HG02885 (cell line): ENCODE measurements around the gene PAK5.

ENCODE experiments used
- ATAC-seq: cut with Tn5 transposase; IDR thresholded peaks from one replicate; pipeline ENCODE4 v1.9.1; 2021; ENCODE audit warnings: mild to moderate bottlenecking; ENCODE audit not compliant: unreplicated experiment, poor library complexity

PAK5 gene

DNA sequence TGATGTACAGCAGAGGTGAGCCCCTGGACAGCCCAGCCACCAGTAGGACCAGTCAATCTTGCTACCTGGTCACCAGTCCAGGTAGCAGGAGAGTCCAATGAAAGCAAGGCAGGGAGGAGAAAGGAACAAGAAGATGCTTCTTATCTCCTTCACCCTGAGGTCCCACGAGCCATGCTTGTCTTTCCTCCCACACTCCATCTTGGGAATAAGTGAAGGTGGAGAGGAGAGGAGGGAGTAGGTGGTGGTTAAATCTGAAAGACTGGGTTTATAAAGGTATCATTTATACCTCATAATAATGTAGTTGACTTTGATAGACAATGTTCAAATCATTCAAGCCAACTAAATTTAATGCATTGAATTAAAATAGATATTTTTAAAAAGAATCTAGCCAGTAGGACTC is 288.6 kb downstream of the PAK5 start:
- ATAC-seq, result no peak

DNA sequence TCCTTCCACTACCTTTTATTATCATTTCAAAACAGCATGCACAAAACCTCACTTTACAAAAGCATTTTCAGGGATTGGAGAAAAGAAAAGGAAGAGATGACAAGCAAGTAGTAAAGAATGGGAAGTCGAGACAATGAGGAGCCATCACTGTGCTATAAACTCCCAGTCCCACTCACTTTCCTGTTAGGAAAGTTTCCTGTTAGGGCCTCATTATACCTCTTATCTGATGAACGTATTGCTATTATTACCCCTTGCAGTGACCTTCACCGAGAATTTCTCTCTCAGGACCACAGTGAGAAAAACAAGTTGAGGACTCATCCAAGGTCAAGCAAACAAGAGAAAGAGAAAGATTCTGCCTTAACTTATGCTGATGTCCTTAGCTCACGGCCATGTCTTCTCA is 295.7 kb downstream of the PAK5 start:
- ATAC-seq, result no peak

DNA sequence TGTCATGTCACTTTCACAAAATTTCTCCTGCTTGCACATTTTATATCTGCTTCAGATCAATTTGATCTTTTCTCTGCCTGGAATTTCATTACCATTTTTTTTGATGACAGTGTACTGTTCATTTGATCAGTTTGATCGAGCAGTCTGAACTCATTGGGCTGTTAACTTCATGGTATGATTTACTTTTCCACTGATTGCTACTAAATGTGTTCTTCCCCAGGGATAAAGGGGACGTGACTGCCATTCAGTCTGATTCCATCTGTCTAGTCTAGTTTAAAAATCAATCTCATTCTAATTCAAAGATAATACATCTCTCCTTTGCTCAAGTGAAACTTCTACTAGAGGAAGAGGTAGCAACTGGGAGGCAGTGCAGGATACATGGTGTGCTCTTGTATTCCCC is 303.4 kb downstream of the PAK5 start:
- ATAC-seq, result no peak

- no peak for ATAC-seq
Measured at GRCh38 chr20:9534025-9534424, 304.9 kb downstream of the PAK5 start.

DNA sequence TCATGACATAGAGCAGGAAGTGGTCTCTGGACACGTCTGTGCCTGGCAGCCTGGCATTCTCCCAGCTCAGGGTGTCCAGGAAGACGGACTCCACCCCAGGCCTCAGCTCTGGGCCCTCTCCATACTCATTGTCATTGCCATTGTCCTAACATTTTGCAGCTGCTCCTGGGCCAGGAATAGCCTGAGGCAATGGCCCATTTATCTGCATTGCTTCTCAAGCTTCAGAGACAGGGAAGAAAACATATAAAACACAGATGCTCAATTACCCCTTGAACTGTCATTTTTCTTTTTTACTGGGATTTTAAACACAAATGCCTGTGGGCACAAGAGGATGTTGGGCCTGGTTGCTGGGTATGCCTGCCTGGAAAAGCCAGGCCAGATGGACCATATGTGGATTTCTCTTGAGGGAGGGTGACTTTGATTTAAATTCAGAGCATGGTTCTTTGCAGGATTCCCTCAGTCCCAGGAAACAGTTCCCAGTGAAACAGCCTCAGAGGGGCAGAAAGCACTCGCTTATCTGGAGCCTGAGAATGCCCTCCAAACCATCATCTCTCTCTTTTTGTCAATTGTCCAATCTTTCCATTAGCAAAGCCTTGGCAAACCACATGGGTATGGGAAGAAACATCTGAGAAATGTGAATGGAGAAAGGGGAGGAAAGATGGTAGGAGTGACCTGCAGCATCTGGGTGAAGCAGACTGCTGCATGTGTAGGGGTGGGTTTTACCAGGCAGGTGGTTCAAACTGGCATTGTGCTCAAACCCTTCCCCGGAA is 306.6 kb downstream of the PAK5 start:
- ATAC-seq, result no peak

- ATAC-seq, result no peak
Measured at GRCh38 chr20:9531581-9531980, 307.3 kb downstream of the PAK5 start.

DNA sequence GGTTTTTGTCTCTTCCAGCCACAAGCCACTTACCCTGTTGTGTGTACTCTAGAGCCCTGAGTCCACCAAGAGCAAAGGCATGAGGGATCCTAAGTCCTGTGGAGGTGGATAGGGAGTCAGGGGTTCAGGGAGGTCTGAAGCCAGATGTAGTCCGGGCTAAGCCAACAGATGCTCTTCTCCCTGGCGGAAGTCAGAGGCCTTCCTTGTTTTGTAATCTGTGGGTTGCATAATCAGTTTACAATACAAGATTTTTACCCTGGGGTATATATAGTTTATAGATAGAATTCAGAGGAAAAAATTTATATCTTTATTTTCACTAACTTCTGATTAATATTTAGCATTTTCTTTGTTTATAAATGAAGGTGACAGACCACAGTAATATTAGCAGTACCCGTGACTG is 315.2 kb downstream of the PAK5 start:
- ATAC-seq, result no peak

GRCh38 chr20:9520086-9520485 is 318.8 kb downstream of the PAK5 start:
- ATAC-seq, result no peak

DNA sequence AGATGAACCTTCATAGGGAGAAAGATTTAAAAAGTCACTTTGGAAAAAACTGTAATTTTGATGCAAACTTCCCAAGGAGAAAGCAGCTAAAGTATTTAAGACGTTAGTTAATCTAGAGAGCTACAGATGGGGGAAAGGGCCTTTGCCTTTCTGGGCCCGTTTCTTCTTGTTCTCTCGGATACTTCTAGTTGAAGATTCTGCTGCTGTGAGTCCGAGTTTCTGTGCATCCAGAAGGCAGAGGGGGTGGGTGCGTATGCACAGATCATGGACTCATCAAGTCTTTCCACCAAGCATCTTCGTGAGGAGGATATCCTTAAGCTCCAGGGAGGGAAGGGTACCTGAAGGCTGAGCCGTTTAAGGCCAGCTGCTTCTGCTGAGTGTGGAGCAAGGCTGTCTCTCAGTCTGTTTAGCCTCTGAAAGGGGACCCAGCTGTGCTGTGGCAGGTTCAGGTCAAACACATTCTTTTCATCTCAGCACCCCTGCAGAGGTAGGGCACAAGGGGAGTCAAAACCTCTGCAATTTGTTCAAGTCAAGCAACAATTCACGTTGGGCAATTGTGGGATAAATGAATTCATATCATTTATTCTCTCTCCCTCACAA is 320.2 kb downstream of the PAK5 start:
- ATAC-seq, result no peak

GRCh38 chr20:9517297-9518162 is 321.3 kb downstream of the PAK5 start:
- no peak for ATAC-seq

- no peak for ATAC-seq
Measured at GRCh38 chr20:9516234-9516871, 322.5 kb downstream of the PAK5 start.

- no peak for ATAC-seq
Measured at GRCh38 chr20:9515741-9516233, 323.1 kb downstream of the PAK5 start.

- ATAC-seq, result no peak
Measured at GRCh38 chr20:9515214-9515585, 323.7 kb downstream of the PAK5 start.

DNA sequence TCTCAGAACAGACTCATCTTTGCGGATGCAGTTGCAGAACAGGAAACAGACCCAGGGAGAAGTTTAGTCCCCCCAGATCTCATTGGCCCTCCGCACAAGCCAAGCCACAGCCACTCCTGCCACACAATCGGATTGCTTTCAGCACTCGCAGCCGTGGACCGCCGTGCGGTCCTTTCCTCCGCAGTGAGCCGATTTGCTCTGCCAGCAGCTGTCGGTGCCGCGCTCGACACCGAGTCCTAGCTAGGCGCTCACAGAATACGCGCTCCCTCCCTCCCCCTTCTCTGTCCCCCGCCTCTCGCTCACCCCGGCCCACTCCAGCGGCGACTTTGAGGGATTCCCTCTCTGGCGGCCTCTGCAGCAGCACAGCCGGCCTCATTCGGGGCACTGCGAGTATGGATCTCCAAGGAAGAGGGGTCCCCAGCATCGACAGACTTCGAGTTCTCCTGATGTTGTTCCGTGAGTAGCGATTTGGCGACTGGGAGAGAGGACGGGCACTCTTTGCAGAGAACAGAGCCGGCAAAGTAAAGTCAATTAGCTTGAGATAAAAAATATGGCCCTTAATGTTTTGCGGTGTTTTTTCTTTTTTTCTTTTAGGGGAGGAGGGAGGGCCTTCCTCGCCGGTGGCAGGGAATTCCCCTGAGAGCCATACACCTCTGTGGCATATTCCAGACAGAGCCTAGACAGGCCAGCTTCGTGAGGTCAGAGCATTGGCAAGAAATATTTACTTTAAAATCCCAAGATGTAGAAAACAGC is 324.2 kb downstream of the PAK5 start, which contains the start of gene LAMP5:
Gene LAMP5 (plus strand): TSS at position 130 of the 753 bp plus-strand sequence. CDS start 263 bp downstream, at position 393.
- no peak for ATAC-seq

DNA sequence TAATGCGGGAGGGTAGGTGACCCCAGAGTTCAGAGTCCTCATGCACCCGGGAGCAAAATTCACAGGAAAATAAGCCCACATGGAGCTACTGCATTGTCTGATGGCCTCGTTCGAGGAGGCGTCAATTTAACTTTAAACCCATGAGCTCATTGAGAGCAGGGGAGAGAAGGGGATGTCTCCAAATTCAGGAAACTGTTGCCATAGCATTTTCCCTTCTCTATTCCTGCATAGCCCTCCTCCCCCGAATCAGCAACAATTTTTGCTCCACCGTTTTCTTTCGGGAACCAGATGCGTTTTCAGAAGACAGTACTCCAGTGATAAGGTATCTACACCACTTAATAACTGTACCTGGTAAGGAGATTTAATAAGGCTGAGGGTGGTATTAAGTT is 324.8 kb downstream of the PAK5 start:
- no peak for ATAC-seq

GRCh38 chr20:9510911-9511310 is 328.0 kb downstream of the PAK5 start:
- no peak for ATAC-seq

- no peak for ATAC-seq
Measured at GRCh38 chr20:9509246-9509645, 329.6 kb downstream of the PAK5 start.

GRCh38 chr20:9508696-9509178 is 330.1 kb downstream of the PAK5 start:
- no peak for ATAC-seq

DNA sequence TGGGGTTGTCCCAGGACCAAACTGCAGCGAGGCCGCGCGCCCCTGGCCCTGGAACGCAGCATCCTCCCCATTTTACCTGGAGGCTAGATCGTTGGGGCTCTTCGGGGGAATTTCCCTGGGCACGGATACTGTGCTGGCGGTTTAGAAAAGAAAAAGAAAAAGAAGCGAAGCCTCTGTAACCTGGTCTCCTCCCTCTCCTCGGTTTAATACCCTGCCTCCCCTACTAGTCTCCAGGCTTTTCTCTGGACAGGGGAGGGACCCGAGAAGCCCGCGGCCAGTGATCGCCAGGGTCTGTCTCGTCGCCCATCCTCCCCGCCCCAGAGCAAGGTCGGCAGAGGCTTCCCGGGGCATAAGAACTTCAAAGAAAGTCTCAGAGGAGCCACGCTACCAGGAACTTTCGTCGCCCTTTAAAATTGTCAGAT is 330.6 kb downstream of the PAK5 start:
- no peak for ATAC-seq
